GM18517 (cell line): ENCODE results near the gene TSPOAP1.

Experiments
- ATAC-seq: cut with Tn5 transposase; IDR thresholded peaks from one replicate; pipeline ENCODE4 v1.9.1; 2021; ENCODE audit warnings: mild to moderate bottlenecking, moderate library complexity; ENCODE audit not compliant: unreplicated experiment

TSPOAP1 gene

DNA sequence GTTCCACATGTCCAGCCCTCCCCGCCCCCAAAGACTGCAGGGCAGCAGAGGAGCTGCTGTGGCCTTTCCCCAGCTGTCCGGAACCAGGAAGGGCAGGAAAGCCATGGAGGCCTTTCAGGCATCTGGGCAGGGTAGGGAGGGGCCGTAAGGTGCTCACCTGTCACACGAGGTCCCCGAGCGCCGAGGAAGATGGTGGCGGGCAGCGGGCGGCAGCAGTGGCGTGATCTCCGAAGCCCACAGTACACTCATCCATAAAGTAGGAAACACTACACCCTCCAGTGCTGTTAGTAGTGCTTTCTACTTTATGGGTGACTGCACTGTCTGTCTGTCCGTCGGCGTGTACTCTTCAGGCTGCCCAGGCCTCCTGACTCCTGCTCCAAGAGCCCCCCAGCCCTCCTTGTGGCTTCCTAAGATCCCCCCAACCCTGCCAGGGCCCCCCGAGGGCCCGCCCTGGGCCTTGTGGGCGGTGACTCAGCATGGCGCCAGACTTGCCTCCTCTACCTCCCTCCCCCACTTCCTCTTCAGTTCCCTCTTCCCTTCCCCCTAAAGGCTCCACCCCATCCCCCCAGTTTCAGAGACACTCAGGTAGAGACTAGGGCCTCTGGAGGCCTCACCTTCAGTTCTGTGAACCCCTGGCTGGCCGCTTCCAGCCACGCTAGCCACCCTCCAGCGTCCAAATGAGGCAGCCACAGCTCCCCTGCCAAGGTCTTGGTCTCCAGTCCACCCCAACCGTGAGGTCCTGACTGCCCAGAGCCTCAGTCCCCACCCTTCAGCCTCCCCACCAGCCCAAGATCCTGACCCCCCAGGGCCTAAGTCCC lies 2.6 kb upstream of the TSPOAP1 start:
- ATAC-seq, result no peak

DNA sequence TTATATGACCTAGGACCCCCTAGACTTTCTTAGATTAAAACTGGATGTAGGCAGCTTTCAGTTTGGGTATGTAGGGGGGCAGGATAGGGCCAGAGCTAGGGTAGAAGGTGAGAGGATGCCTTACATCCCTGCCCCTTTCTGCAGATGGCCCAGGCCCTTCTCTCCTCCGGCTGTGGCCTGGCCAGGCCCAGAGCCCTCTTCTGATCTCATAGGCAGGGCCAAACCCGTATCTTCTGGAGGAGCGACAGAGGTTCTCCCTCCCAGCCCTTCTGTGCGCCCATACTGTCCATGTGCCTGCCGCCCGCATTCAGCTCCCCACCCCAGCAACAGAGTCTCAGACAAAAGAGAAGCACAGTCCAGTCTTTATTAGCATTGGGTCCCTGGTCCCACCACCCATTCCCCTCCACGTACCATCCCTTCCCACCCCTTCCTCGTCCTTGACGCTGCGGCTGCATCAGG lies 2.0 kb upstream of the TSPOAP1 start:
- no peak for ATAC-seq

DNA sequence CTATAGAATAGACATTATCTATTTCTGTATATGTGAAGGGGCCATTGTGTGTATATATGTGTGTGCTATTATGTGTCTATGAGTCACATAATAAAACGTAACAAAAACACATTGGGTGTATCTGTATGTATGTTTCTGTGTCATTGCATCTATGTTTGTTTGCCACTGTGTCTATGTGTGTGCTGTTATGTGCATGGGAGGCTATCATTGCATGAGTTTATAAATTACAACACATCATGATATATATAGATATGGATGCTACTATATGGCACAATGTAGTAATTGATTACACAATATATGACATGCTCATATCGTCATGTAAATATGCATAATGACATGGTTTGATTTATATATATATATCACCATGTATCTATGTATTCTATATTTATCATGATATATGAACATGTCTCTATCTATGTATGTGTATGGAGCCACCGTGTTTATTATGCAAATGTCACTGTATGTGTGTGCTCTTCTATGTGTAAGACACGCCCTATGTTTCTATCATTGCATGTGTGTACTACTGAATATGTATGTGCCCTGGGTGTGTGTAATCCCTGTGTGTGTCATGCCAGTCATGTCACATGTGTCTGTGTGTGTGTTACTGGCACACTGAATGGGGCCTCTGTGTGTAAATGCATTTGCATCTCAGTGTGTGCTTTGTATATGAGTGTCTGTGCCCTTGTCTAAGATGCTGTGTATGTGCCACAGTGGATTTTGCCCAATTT lies 1.4 kb upstream of the TSPOAP1 start:
- peak; percentile 35 for ATAC-seq

DNA sequence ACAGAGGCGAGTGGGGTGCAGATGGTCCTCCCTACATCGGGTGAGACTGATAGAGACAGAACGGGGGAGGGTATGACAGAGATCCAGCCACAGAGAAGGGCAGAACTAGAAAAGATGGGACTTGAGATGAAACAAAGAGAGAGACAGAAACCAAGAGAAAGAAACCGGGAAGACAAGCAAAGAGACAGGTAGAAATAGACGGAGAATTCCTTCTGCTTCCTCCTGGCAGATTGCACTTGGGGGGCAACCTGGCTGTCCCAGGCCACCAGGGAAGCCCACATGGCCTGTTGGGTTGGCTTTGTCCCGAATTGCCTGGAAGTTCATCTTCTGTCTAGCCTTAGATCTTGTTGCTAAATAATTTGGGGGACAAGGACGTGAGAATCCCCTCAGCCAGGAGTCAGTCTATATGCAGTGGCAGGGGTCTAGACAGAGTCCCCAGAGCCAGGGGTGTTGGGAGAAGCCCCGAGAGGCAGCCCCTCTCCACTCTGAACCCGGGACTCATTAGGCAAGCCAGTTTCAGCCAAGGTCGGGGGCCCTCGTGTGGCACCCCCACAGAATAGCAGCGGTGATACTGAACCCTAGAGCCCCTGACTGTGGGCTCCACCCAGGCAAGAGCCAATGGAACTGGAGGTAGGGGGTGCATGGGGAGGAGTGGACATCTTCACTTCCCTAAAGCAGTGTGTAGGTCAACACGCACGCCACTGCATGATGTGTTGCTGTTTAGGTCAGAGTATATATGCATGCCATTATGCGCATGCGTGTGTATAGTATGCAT lies 627 bp upstream of the TSPOAP1 start:
- ATAC-seq, result peak; percentile 39

DNA sequence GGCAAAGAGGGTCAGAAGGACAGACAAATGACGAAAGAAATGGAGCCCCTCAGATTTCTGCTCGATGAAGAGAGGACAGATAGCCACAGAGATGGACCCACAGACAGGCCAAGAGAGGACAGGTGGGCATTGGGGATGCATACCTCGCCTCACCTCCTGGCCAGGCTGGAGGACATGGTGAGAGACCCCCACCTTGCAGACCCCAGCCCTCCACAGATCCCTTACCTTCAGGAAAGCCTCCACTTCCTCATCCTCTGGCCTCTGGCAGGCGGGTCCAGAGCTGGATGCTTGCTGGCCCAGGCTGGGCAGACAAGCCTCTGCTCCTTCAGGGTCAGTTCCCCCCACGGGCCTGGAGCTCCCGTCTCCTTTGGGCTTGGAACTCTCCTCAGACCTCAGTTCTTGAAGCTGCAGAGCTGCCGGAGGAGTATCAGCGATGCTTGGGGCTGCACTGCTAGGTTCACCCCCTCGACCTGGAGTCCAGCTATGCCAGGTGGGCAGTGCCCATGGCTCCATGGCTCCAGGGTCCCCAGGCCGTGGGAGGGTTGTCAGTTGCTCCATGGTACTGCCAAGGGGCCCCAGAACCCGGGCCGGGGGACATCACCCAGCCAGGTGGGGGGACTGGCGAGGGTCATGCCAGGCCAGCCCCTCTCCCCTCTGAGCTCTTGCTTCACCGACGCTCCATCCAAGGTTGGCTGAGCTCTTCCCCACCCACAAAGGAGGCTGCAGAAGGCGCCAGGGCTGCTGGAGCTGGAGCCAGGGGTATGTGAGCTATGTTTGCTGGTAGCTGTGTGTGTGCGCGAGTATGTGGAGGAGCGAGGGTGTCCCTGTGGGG lies 1.0 kb downstream of the TSPOAP1 start:
- ATAC-seq, result no peak

DNA sequence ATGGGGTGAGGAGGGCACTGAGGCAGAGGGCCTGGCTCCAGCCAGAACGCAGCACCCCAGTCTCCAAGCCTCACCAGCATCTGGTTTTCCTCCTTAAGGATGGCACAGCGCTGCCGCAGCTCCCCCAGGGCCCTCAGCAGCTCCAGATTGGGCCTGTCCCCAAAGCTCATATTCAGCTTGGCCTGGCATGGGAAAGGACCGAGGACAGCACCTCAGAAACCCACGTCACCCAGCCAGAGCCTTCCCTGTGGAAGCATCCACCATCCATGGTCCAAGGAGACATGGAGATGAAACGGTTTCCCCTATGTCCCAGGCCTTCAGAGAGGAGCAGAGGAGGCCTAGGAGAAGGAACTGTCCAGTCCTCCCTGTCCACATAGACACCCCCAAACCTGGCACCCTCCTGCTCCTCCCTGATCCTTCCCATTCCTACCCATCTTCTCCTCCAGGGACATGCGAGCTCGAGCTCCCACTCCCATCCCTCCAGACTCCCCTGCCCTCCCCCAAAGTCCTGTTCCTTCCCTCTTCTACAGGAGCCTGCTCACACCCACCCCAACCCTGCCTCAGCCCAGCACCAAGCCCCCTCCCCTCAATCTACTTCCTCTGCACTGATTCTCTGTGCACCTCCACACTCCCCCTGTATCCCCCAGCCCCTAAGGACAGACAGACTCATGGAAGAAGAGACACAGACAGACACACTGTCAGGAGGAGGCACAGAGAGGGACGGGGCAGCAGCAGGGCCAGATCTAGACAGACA lies 1.8 kb downstream of the TSPOAP1 start:
- no peak for ATAC-seq

DNA sequence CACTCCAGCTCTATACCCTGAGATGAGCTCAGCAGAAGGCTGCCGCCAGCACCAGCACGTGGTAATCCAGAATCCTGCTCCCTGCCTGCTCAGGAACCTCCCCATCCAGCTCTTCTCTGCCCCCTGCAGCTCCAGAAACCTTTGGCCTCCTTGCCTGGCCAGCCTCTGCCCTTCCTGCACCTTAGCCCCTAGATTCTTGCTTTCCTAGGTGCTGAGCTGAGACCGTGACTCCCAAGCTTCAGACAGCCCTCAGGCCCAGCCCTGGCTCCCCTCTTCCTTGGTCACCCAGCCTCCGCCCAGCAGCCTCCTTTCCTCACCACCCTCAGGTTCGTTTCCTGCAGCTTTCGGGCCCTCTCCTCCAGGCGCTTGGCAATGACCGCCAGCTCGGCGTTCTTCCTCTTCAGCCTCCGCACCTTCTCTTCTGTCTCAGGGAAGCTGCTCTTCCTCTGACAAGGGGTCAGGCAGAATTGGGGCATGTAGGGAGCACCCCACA lies 2.6 kb downstream of the TSPOAP1 start:
- no peak for ATAC-seq

DNA sequence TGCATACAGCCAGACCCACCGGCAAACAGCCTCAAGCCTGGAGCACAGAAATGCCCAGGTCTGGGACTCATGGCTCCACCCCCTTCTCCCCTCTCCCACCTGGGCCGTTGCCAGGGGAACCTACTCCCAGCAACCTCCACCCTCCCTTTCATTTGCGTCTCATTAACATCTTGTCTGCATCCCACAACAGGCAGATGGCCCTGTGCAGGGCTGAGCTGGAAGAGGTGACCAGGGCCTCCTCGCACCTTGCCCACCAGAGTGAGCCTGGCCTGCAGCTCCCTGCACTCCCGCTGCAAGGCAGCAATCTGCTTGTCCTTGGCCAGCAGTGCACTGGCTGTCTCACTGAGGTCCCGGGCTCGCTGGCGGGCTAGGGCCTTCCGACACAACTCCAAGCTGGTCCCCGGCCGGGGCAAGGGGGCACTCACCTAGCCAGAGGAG lies 3.3 kb downstream of the TSPOAP1 start:
- ATAC-seq, result no peak

DNA sequence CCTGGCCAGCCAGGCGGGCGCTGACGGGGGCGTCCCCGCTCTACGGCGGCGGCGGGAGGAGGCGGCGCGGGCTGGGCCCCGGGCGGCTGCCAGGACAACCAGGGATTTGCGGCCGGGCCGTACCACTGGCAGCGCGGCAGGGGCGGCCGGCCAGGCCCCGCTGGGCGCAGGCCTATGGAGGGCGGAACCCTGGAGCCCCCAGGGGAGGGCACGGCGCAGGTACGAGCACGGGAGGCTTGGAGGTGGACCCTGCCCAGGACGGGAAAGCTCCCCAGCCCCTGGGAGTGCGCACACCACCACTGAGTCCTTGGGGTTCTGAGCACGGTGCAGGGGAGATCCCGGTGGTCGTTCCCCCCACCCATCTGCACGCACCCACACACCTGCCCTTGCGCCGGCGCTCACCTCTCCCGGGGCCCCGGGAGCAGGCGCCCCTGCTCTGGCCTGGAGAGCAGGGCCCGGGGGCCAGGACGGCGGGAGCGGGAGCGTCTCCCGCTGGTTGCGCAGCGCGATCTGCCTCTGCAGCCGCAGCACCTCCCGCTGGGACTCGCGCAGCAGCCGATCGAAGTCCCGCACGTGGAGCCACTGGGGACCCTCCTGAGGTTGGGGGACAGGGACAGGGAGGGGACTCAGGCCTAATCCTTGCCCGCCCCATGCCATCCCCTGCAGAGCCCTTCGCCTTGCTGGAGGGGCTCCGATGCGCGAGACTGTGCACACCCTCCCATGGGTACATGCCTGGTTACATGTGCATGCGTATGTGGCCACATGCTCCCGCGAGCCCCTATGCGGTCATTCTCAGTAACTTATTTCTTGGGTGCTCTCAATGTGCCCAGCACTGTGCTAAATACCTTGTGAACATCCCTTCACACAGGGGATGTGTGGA lies 3.9 kb downstream of the TSPOAP1 start:
- no peak for ATAC-seq

DNA sequence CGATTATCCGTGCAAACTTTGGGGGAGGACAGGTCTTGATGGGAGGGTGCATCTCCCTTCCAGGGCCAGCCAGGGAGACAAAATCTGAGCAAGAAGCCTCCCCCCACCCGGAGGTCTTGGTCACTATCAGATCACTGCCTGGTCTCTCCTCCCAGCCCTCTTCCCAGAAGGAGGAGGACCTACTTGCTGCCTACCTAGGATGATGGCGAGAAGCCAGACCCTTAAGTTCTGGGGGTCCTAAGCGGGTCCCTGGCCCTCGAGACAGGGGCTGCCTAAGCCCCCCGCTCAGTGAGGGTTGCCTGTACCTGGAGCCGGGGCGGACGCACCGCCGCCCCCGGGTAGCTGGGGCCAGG lies 4.6 kb downstream of the TSPOAP1 start:
- no peak for ATAC-seq

DNA sequence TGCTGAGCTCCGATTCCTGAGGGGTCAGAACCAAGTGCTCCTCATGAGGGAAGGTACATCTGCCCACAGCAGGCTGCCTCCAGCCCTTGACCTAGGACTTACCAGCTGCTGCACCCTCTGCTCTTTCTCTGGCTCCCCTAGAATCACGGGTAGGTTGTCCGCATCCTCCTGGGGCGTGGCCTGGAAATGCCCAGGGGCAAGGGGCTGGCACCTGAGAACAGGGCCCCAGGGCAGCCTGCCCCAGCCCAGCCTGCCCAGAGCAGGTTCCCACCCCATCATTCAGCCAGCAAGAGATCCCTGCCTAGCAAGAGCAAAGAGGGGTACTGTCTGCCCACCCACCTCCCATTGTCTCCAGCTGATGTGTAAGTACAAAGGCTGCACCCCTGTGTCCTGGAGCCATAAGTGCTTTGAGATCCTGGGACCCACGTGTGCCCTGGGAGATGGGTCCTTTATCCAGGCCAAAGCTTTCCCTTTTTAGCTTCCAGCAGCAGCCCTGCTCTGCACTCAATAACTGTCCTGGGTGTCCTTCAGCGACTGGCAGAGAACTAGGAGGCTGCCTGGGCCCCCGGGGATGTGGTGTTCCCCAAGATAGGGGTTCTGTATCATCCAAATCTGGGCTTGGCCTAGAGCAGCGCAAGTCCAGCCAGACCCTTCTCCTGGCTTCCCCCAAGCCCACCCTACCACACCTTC lies 5.1 kb downstream of the TSPOAP1 start:
- ATAC-seq, result no peak

DNA sequence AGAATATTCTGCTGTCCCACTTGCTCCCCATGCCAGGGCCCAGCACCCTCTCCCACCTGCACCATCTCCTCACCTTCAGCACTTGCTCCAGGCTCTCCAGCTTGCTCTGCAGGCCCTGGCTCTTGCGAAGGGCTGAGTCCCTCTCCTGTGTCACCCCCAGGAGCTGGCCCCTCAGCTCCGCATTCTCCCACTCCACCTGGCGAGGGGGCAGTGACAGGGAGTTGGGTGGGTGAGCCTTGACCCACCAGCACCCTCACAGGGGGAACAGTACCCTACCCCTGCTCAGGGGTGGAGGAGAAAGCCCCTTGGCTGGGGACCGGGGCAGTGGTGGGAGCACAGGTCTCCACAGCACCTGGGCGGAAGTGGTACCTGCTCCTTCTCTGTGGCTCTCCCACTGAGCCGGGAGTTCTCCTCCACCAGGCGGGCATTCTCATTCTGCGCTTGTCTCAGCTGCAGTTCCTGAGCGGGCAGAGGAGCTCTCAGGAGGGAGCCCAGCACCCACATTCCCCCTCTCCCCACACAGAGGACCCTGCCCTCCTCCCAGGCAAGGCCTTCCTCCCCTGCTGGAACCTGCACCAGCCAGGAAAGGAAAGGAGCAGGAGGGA lies 5.9 kb downstream of the TSPOAP1 start:
- no peak for ATAC-seq

DNA sequence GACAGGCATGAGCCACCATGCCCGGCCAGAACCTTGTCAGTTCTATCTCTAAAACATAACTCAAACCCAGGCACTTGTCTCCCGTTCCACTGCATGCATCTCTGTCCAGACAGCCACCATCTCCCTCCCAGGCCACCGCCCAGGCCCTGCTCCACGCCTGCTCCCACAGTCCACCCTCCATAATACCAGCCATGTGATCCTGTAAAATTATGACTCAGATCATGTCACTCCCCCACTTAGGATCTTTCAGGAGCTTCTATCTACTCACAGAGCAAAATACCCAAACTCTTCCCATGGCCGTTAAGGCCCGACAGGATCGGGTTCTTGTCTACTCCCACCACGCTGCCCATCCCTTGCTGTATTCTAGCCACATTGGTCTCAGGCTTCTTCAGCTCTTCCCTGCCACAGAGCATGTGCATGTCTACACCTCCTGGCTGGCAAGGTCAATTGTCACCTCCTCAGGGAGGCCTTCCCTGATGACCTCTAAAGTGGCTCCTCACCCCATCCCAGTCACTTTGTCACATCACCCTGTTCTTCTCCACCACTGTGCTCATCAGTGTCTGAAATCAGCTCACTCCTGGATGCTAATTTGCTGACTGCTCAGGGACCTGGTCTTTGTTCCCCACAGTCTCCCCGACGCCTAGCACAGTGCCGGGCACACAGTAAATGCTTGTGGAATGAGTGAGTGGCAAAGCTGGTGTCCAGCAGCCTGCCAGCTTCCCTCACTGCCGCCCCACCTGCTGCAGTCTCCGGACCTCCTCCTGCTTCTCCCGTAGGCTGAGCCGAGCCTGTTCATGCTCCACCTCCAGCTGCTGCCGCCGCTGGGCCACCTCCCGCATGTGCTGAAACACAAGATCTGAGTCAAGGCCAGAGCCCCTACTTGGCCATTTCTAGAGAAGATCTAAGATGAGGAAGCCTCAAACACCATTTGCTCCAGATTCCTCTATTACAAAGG lies 6.7 kb downstream of the TSPOAP1 start:
- ATAC-seq, result no peak

DNA sequence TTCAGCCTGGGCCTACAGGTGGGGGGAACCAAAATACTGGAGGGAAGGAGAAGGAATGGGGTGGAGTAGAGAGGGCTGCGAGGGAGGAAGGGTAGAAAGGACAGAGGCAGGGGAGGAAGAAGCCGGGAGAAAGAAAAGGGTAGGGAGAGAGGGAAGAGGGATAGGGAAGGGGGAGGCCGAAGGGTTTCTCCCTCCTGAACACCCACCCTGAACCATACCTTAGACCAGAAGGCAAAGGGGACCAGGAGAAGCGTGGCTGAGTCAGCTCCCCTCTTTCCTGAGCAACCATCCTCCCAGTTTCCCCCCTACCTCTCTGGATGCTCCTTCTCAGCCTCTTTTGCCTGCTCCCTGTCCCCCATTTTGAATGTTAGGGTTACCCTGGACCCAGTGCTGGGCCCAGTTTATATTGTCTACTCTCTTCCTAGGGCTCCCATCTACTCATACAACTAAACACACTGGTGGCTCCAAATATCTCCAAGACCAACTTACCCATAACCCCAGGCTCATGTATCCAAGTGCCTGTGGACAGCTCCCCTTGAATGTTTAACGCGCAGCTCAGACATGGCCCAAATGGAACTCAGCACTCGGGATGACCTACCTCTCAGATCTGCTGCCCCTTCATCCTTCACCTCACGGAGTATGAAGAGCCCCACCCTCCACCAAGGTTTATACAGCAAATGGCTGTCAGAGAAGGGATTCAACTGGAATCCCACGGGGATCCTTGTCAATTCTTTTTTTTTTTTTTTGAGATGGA lies 7.8 kb downstream of the TSPOAP1 start:
- ATAC-seq, result no peak

DNA sequence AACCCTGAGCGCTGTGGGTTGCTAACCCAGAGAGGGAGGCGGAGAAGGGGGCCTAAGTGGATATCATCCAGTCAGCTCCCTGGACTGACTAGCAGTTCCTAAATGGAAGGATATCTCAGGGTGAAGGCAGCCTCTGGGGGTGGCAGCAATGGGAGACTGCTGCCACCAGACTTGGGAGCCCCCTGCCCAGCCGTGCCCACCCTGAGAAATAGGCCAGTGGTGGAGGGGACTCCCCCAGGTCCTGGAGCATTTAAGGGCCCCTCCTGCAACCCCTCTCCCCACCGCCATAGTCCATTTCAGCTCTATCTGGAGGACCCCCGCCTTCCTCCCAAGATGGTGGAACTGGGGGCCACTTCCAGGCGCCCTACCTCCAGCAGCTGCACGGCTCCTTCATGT lies 8.4 kb downstream of the TSPOAP1 start:
- no peak for ATAC-seq
